RWPE2 (cell line): ENCODE results near the gene AKAP13.

Experiments used
- ATAC-seq: fragments of 200-7000 bp; cut with Tn5 transposase; 3 replicates; pipeline ENCODE4 v1.9.1; 2021; ENCODE audit warnings: low read depth
- DNase-seq: peaks from one replicate; pipeline ENCODE4 v3.0.0-alpha.2; 2020; ENCODE audit warnings: low spot score
- H3K27ac ChIP-seq: fragments of 450-650 bp; 2 replicates; pipeline ENCODE4 v1.5.1; 2017; ENCODE audit warnings: mild to moderate bottlenecking; ENCODE audit not compliant: poor library complexity, severe bottlenecking
- H3K27me3 ChIP-seq: fragments of 250-450 bp; sonication (Bioruptor Pico); 2 replicates; pipeline ENCODE4 v1.5.1; 2021; ENCODE audit warnings: mild to moderate bottlenecking, moderate library complexity; ENCODE audit not compliant: insufficient read depth, poor library complexity, severe bottlenecking
- H3K36me3 ChIP-seq: fragments of 250-450 bp; sonication (Bioruptor Pico); 2 replicates; pipeline ENCODE4 v1.5.1; 2020; ENCODE audit warnings: low read depth, mild to moderate bottlenecking, moderate library complexity
- H3K4me1 ChIP-seq: fragments of 250-450 bp; sonication (Bioruptor Pico); 2 replicates; pipeline ENCODE4 v1.5.1; 2021; ENCODE audit warnings: mild to moderate bottlenecking, moderate library complexity; ENCODE audit not compliant: insufficient read depth, poor library complexity, severe bottlenecking
- H3K4me3 ChIP-seq: fragments of 250-450 bp; sonication (Bioruptor Pico); 2 replicates; pipeline ENCODE4 v1.5.1; 2021; ENCODE audit warnings: mild to moderate bottlenecking, moderate library complexity; ENCODE audit not compliant: severe bottlenecking
- H3K9me3 ChIP-seq: fragments of 250-450 bp; sonication (Bioruptor Pico); 2 replicates; pipeline ENCODE4 v1.5.1; 2021; ENCODE audit warnings: mild to moderate bottlenecking, moderate library complexity; ENCODE audit not compliant: severe bottlenecking
- CTCF ChIP-seq: fragments of 450-650 bp; IDR thresholded peaks from one replicate; pipeline ENCODE4 v1.5.1; 2017; ENCODE audit warnings: mild to moderate bottlenecking, moderate library complexity; ENCODE audit not compliant: poor library complexity, severe bottlenecking

Gene AKAP13

GRCh38 chr15:85509973-85510372 is 129.6 kb downstream of the AKAP13 start:
- ATAC-seq (no peak), DNase-seq (no peak)
- no peak for TF ChIP-seq CTCF
- Histone ChIP-seq H3K4me3 (no peak overlapping the region), H3K9me3 (no peaks in the 10 kb centered on the region), H3K36me3 (no peaks in the 10 kb centered on the region), H3K27me3 (no peaks in the 10 kb centered on the region), H3K4me1 (peaks cover 4% of the 10 kb centered on the region), H3K27ac (no peak overlapping the region)

DNA sequence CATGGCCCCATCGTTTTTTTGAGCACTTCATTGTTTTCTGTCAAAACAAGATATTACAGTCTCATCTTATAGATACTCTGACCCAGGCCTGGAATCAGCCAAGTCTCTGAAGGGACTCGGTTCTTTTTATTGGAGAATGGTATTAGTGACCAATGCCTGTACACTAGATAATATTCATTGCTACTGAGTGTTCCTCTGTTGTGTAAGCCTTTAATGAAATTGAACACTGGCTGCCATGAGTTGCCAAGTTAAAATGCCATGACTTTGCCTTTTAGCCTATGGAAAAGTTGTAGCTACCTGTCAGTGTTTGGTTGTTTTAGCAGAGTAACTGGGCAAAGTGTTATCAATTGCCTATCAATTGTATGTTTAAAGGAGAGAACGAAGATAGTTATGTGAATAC is 134.0 kb downstream of the AKAP13 start:
- no peaks in the 10 kb centered on the region for H3K27me3 ChIP-seq
- H3K9me3 ChIP-seq: no peaks in the 10 kb centered on the region
- no peak overlapping the region for H3K4me3 ChIP-seq
- no peaks in the 10 kb centered on the region for H3K4me1 ChIP-seq
- DNase-seq (no peak), ATAC-seq (no peak)
- peaks cover 12% of the 10 kb centered on the region for H3K36me3 ChIP-seq
- no peak overlapping the region for H3K27ac ChIP-seq
- no peak for TF ChIP-seq CTCF

DNA sequence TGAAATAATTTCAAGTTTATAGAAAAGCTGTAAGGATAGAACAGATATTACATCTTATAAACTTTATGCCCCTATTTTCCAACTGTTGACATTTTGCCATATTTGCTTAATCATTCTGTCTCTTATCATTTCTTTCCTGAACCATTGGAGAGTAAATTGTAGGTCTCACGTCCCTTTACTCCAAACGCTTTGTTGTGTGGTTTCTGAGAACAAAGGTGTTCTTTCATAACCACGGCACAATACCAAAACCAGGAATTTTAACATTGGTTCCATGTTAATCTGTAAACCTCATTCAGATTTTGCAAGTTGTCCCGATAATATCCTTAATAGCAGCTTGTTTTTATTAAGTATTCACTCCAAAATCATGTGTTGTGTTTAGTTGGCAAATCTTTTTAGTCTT is 134.8 kb downstream of the AKAP13 start:
- TF ChIP-seq CTCF: no peak
- ATAC-seq: no peak
- H3K27me3 ChIP-seq: no peaks in the 10 kb centered on the region

GRCh38 chr15:85517086-85517485 is 136.7 kb downstream of the AKAP13 start:
- Histone ChIP-seq H3K27me3 (no peaks in the 10 kb centered on the region), H3K4me1 (no peaks in the 10 kb centered on the region), H3K36me3 (peaks cover 22% of the 10 kb centered on the region), H3K27ac (no peak overlapping the region), H3K9me3 (no peaks in the 10 kb centered on the region), H3K4me3 (no peak overlapping the region)
- DNase-seq (no peak), ATAC-seq (no peak)
- TF ChIP-seq CTCF: no peak

More for the DNA sequence above, 134.8 kb downstream of the AKAP13 start:
- Histone ChIP-seq H3K9me3 (no peaks in the 10 kb centered on the region), H3K4me3 (no peak overlapping the region), H3K4me1 (no peaks in the 10 kb centered on the region), H3K27ac (no peak overlapping the region), H3K36me3 (peaks cover 12% of the 10 kb centered on the region)
- DNase-seq: no peak

DNA sequence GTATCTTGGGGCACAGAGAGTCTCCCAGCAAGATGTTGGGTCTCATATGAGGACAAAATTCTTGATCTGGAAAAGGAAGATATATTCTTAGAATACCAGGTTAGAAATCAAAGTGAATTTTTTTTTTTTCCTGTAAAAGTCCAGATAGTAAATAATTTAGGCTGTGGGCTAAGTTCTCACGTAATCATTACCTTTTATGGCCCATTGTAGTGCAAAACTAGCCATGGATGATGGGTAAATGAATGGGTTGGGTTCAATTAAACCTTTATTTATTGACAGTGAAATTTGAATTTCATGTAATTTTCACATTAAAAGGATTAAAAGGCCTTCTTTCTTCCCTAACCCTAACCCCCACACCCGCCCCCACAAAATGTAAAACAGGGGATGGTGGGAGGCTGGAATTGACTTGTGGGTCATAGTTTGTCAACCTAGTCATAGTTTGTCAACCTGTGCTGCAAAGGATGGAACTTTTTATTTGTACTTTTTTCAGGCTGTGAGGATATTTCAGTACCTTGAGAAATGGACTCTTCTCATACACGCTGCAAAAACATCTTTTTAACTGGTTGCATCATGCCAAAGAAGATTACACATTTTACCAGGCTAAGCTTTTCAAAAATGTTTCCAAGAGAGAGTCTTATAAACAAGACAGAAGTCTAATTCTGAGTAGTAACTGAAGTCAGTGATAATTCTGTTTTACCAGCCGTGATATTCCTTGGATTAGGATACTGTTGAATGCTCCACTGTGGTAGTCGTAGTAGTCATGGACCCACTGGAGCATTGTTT is 138.8 kb downstream of the AKAP13 start:
- DNase-seq: no peak
- Histone ChIP-seq H3K27ac (no peak overlapping the region), H3K4me1 (no peaks in the 10 kb centered on the region), H3K36me3 (peaks cover 22% of the 10 kb centered on the region), H3K27me3 (no peaks in the 10 kb centered on the region), H3K9me3 (no peaks in the 10 kb centered on the region), H3K4me3 (no peak overlapping the region)
- TF ChIP-seq CTCF: no peak
- ATAC-seq: no peak
